ENCODE data around the gene ABCC6.

The ABCC6 gene

GRCh38 chr16:16138034-16138635 is 85.2 kb downstream of the ABCC6 start:
- Histone ChIP-seq H3K4me1 (ENCODE audit: insufficient read depth, low read length) (no peaks in the 10 kb centered on the region), H3K4me2 (ENCODE audit: insufficient read depth, low read length) (no peak overlapping the region), H3K4me3 (ENCODE audit: low read depth in 1 of 2, low read length in 2 of 2) (no peak overlapping the region), H3K9ac (ENCODE audit: low read depth, low read length) (no peak overlapping the region), H4K20me1 (ENCODE audit: insufficient read depth, low read length) (no peaks in the 10 kb centered on the region), H2AFZ (ENCODE audit: low read depth, low read length) (no peak overlapping the region), H3K9me3 (ENCODE audit: insufficient read depth, low read length, severe bottlenecking) (no peaks in the 10 kb centered on the region), H3K79me2 (ENCODE audit: insufficient read depth, low read length) (no peaks in the 10 kb centered on the region), H3K27me3 (ENCODE audit: insufficient read depth, low read length, poor library complexity) (no peaks in the 10 kb centered on the region), H3K36me3 (ENCODE audit: insufficient read depth, low read length) (peaks cover 81% of the 10 kb centered on the region), H3K27ac (ENCODE audit: low read length) (no peak overlapping the region)
- TF ChIP-seq EZH2 (IDR thresholded peaks at IDR 0.05; ENCODE audit: borderline replicate concordance, low read depth, low read length, severe bottlenecking) (no peak), CTCF (IDR thresholded peaks at IDR 0.05; ENCODE audit: borderline replicate concordance, extremely low read depth, low read length, poor library complexity, severe bottlenecking) (no peak)
- ATAC-seq (ENCODE audit: insufficient read depth, low read depth) (no peak), DNase-seq (no peak)

- Histone ChIP-seq H2AFZ (ENCODE audit: low read depth, low read length) (no peak overlapping the region), H3K9ac (ENCODE audit: low read depth, low read length) (no peak overlapping the region), H3K27me3 (ENCODE audit: insufficient read depth, low read length, poor library complexity) (no peaks in the 10 kb centered on the region), H3K4me3 (ENCODE audit: low read depth in 1 of 2, low read length in 2 of 2) (no peak overlapping the region), H3K36me3 (ENCODE audit: insufficient read depth, low read length) (peaks cover 88% of the 10 kb centered on the region), H3K27ac (ENCODE audit: low read length) (no peak overlapping the region), H3K4me1 (ENCODE audit: insufficient read depth, low read length) (no peaks in the 10 kb centered on the region), H4K20me1 (ENCODE audit: insufficient read depth, low read length) (no peaks in the 10 kb centered on the region), H3K79me2 (ENCODE audit: insufficient read depth, low read length) (no peaks in the 10 kb centered on the region), H3K9me3 (ENCODE audit: insufficient read depth, low read length, severe bottlenecking) (no peaks in the 10 kb centered on the region), H3K4me2 (ENCODE audit: insufficient read depth, low read length) (no peak overlapping the region)
- no peak for ATAC-seq (ENCODE audit: insufficient read depth, low read depth)
- DNase-seq: no peak
- TF ChIP-seq CTCF (IDR thresholded peaks at IDR 0.05; ENCODE audit: borderline replicate concordance, extremely low read depth, low read length, poor library complexity, severe bottlenecking): no peak
- no peak for TF ChIP-seq EZH2 (IDR thresholded peaks at IDR 0.05; ENCODE audit: borderline replicate concordance, low read depth, low read length, severe bottlenecking)
Measured at GRCh38 chr16:16137110-16137509, 86.2 kb downstream of the ABCC6 start.

- H3K36me3 ChIP-seq (ENCODE audit: insufficient read depth, low read length): peaks cover 91% of the 10 kb centered on the region
- H3K79me2 ChIP-seq (ENCODE audit: insufficient read depth, low read length): no peaks in the 10 kb centered on the region
- H3K9me3 ChIP-seq (ENCODE audit: insufficient read depth, low read length, severe bottlenecking): no peaks in the 10 kb centered on the region
- no peak for TF ChIP-seq EZH2 (IDR thresholded peaks at IDR 0.05; ENCODE audit: borderline replicate concordance, low read depth, low read length, severe bottlenecking)
- TF ChIP-seq CTCF (IDR thresholded peaks at IDR 0.05; ENCODE audit: borderline replicate concordance, extremely low read depth, low read length, poor library complexity, severe bottlenecking): no peak
- no peaks in the 10 kb centered on the region for H3K27me3 ChIP-seq (ENCODE audit: insufficient read depth, low read length, poor library complexity)
- no peaks in the 10 kb centered on the region for H3K4me1 ChIP-seq (ENCODE audit: insufficient read depth, low read length)
- ATAC-seq (ENCODE audit: insufficient read depth, low read depth) (no peak), DNase-seq (no peak)
- H3K9ac ChIP-seq (ENCODE audit: low read depth, low read length): no peak overlapping the region
- no peaks in the 10 kb centered on the region for H4K20me1 ChIP-seq (ENCODE audit: insufficient read depth, low read length)
- no peak overlapping the region for H3K4me3 ChIP-seq (ENCODE audit: low read depth in 1 of 2, low read length in 2 of 2)
- no peak overlapping the region for H2AFZ ChIP-seq (ENCODE audit: low read depth, low read length)
- no peak overlapping the region for H3K4me2 ChIP-seq (ENCODE audit: insufficient read depth, low read length)
- H3K27ac ChIP-seq (ENCODE audit: low read length): no peak overlapping the region
Measured at GRCh38 chr16:16136588-16136987, 86.7 kb downstream of the ABCC6 start.
